Neural progenitor cell (in vitro differentiated cells): ENCODE data around the gene BACH1. TPM values are rescaled to one million over a fixed set of nuclear protein-coding genes. Genes with fewer than 3 reads are reported as not detected.

Source experiments
- DNase-seq: peaks from one replicate; pipeline ENCODE4 v3.0.0-alpha.2; 2016; ENCODE audit warnings: low spot score
- H2AFZ ChIP-seq: fragments of 200-600 bp; sonication (generic); replicated peaks from 2 replicates; pipeline ENCODE4 v1.6.1; 2016; ENCODE audit warnings: antibody characterized with exemption
- H3F3A ChIP-seq: fragments of 200-600 bp; sonication (generic); 2 replicates; pipeline ENCODE4 v1.6.1; 2016; ENCODE audit warnings: antibody characterized with exemption, low read depth
- H3K27ac ChIP-seq: fragments of 200-600 bp; sonication (generic); 2 replicates; pipeline ENCODE4 v1.5.1; 2016; ENCODE audit warnings: mild to moderate bottlenecking
- H3K27me3 ChIP-seq: fragments of 200-600 bp; sonication (generic); 2 replicates; pipeline ENCODE4 v1.6.1; 2016; ENCODE audit warnings: mild to moderate bottlenecking, moderate library complexity
- H3K36me3 ChIP-seq: fragments of 200-600 bp; sonication (generic); 2 replicates; pipeline ENCODE4 v1.5.1; 2016
- H3K4me1 ChIP-seq: fragments of 200-600 bp; sonication (generic); 2 replicates; pipeline ENCODE4 v1.6.1; 2016; ENCODE audit warnings: mixed run types
- H3K4me2 ChIP-seq: fragments of 200-600 bp; sonication (generic); 2 replicates; pipeline ENCODE4 v1.6.1; 2016
- H3K4me3 ChIP-seq: fragments of 200-600 bp; sonication (generic); 2 replicates; pipeline ENCODE4 v1.5.1; 2016
- H3K79me2 ChIP-seq: fragments of 200-600 bp; sonication (generic); 2 replicates; pipeline ENCODE4 v1.6.1; 2016; ENCODE audit warnings: low read depth
- H3K9ac ChIP-seq: fragments of 200-600 bp; sonication (generic); 2 replicates; pipeline ENCODE4 v1.6.1; 2016
- H3K9me3 ChIP-seq: fragments of 200-600 bp; sonication (generic); 2 replicates; pipeline ENCODE4 v1.5.1; 2016; ENCODE audit warnings: low read depth
- H4K20me1 ChIP-seq: fragments of 200-600 bp; sonication (generic); 2 replicates; pipeline ENCODE4 v1.6.1; 2016; ENCODE audit warnings: low read depth
- H3K27ac Mint-ChIP-seq: 3 replicates; pipeline ENCODE4 v1.8.0; 2021; ENCODE audit warnings: mixed read lengths
- H3K27me3 Mint-ChIP-seq: 2 replicates; pipeline ENCODE4 v1.8.0; 2022; ENCODE audit warnings: low read depth, mild to moderate bottlenecking, inconsistent platforms, moderate library complexity, mixed read lengths; ENCODE audit not compliant: insufficient read depth
- H3K36me3 Mint-ChIP-seq: 3 replicates; pipeline ENCODE4 v1.8.0; 2021; ENCODE audit warnings: mixed read lengths
- H3K4me1 Mint-ChIP-seq: 3 replicates; pipeline ENCODE4 v1.8.0; 2021; ENCODE audit warnings: mixed read lengths
- H3K4me3 Mint-ChIP-seq: 3 replicates; pipeline ENCODE4 v1.8.0; 2021; ENCODE audit warnings: mild to moderate bottlenecking, moderate library complexity, mixed read lengths
- H3K9me3 Mint-ChIP-seq: 3 replicates; pipeline ENCODE4 v1.8.0; 2020; ENCODE audit warnings: mixed read lengths
- EZH2 ChIP-seq: fragments of 200-600 bp; sonication (generic); IDR thresholded peaks from 2 replicates; pipeline ENCODE4 v1.6.1; 2017; ENCODE audit warnings: antibody characterized with exemption, mild to moderate bottlenecking, moderate library complexity
- EZH2phosphoT487 ChIP-seq: fragments of 200-600 bp; sonication (generic); IDR thresholded peaks from 2 replicates; pipeline ENCODE4 v1.6.1; 2017; ENCODE audit warnings: antibody characterized with exemption
- total RNA-seq: library from RNA; depleted of rRNA; stranded (reverse); fragments of >200 nt; gene quantifications from 2 replicates; pipeline ENCODE4 v1.2.3, GENCODE V29; 2015; ENCODE audit warnings: low replicate concordance
- TF ChIP-seq, protein P1 (sequence below): fragments of 200-600 bp; sonication (generic); IDR thresholded peaks from 2 replicates; pipeline ENCODE4 v1.5.1; 2017; ENCODE audit warnings: antibody characterized with exemption, mild to moderate bottlenecking

The BACH1 gene
- total RNA-seq, 1 donor from 2014 or later = 93.8 TPM

DNA sequence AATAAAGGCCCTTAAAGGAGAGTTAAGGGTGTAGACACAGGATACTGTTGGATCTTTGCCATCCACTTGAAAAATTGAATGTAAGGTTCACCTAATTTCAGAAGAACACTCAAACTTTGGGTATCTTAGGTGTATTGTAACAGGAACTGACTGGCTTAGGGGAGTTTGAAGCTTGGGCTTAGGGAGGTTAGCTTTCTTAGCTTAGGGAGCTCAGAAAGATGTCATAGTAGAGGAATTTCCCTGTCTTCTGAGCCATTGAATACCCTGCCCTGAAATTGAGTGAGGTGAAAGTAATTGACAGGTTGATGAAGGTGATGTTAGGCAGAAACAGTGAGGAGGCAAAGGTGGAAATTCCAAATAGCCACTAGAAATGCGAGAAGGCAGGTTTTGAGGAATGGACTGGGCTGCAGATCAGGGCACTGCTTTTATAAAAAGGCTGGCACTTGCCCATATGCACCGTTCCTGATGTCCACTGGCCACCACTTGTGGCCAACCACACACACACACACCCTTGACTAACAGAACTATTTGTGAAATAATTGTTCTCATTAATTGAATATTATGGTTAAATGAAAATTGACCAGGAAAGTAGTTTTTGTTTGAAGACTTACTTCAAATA is 16.5 kb downstream of the BACH1 start:
- Histone ChIP-seq H2AFZ (no peak overlapping the region), H3K4me2 (no peak overlapping the region), H3K9me3 (no peaks in the 10 kb centered on the region), H3K27me3 (no peaks in the 10 kb centered on the region), H3F3A (no peaks in the 10 kb centered on the region), H3K4me1 (peaks cover 10% of the 10 kb centered on the region), H3K79me2 (peaks cover 100% of the 10 kb centered on the region), H4K20me1 (peaks cover 24% of the 10 kb centered on the region), H3K9ac (no peak overlapping the region), H3K36me3 (no peaks in the 10 kb centered on the region), H3K27ac (no peak overlapping the region), H3K4me3 (no peak overlapping the region)
- Mint-ChIP-seq H3K36me3 (peaks cover 60% of the 10 kb centered on the region), H3K27ac (no peak overlapping the region), H3K27me3 (peaks cover 3% of the 10 kb centered on the region), H3K4me1 (no peaks in the 10 kb centered on the region), H3K9me3 (peaks cover 65% of the 10 kb centered on the region), H3K4me3 (no peak overlapping the region)
- no peak for TF ChIP-seq EZH2phosphoT487
- no peak for TF ChIP-seq EZH2
- TF ChIP-seq, protein P1, sequence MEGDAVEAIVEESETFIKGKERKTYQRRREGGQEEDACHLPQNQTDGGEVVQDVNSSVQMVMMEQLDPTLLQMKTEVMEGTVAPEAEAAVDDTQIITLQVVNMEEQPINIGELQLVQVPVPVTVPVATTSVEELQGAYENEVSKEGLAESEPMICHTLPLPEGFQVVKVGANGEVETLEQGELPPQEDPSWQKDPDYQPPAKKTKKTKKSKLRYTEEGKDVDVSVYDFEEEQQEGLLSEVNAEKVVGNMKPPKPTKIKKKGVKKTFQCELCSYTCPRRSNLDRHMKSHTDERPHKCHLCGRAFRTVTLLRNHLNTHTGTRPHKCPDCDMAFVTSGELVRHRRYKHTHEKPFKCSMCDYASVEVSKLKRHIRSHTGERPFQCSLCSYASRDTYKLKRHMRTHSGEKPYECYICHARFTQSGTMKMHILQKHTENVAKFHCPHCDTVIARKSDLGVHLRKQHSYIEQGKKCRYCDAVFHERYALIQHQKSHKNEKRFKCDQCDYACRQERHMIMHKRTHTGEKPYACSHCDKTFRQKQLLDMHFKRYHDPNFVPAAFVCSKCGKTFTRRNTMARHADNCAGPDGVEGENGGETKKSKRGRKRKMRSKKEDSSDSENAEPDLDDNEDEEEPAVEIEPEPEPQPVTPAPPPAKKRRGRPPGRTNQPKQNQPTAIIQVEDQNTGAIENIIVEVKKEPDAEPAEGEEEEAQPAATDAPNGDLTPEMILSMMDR = no peak
- no peak for DNase-seq

DNA sequence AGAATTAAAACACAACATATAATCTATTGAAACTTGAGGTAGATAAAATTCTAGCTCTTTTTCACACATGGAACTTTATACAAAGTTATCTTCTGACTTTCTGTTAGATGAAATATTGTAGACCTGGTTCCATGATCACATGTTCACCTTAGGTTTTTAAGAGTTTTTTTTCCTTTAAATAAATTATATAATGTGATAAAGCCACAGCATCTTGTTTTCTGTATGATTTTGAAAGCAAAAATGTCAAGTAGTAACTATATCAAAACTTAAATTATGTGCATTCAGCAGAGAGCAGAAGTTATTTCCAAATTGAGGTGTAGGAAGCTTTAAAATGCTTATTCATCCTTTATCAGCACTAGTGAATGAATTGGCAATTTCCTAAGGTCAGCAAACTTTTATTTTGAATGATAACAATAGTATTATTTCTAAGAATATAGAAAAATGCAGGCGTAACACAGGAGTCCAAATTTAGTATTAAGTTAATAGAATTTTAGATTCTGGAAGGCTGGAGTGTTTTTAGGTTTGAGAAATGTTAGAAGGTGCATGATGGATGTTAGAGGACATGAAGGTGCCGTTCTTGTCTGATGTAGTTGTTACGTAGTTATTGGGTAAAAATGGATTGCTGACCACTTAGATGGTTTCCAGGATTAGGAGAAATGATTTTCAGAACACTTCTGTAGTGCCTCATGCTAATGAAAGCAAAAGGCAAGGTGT is 17.5 kb downstream of the BACH1 start:
- no peak overlapping the region for H3K27ac ChIP-seq
- no peaks in the 10 kb centered on the region for H3K36me3 ChIP-seq
- peaks cover 61% of the 10 kb centered on the region for H3K9me3 Mint-ChIP-seq
- TF ChIP-seq, protein P1 = no peak
- TF ChIP-seq EZH2 (no peak), EZH2phosphoT487 (no peak)
- H3K27me3 Mint-ChIP-seq = peaks cover 6% of the 10 kb centered on the region
- H3K27me3 ChIP-seq = no peaks in the 10 kb centered on the region
- H3K27ac Mint-ChIP-seq = no peak overlapping the region
- H3K4me3 ChIP-seq = no peak overlapping the region
- H3K36me3 Mint-ChIP-seq = peaks cover 61% of the 10 kb centered on the region
- H3K4me1 Mint-ChIP-seq = no peaks in the 10 kb centered on the region
- no peak for DNase-seq
- peaks cover 10% of the 10 kb centered on the region for H3K4me1 ChIP-seq
- no peaks in the 10 kb centered on the region for H3F3A ChIP-seq
- no peaks in the 10 kb centered on the region for H3K9me3 ChIP-seq
- peaks cover 24% of the 10 kb centered on the region for H4K20me1 ChIP-seq
- peaks cover 100% of the 10 kb centered on the region for H3K79me2 ChIP-seq
- no peak overlapping the region for H3K4me2 ChIP-seq
- H3K4me3 Mint-ChIP-seq = no peak overlapping the region
- no peak overlapping the region for H3K9ac ChIP-seq
- no peak overlapping the region for H2AFZ ChIP-seq

DNA sequence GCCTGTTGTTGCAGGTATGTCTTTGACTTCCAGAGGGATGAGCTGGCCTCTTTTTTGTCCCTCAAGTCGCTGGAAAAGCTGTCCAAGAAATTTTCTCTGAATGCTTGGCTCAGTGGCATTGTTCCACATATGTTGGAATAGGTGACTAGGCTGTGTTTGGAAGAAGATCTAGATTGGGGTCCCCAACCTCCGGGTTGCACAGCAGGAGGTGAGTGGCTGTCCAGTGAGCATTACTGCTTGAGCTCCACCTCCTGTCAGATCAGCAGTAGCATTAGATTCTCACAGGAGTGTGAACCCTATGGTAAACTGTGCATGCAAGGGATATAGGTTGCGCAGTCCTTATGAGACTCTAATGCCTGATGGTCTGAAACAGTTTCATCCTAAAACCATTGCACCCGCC is 18.1 kb downstream of the BACH1 start:
- Histone ChIP-seq H3K27ac (no peak overlapping the region), H3K79me2 (peaks cover 100% of the 10 kb centered on the region), H3K36me3 (no peaks in the 10 kb centered on the region), H3F3A (no peaks in the 10 kb centered on the region), H3K9me3 (no peaks in the 10 kb centered on the region), H3K27me3 (no peaks in the 10 kb centered on the region), H3K4me3 (no peak overlapping the region), H2AFZ (no peak overlapping the region), H4K20me1 (peaks cover 24% of the 10 kb centered on the region), H3K9ac (no peak overlapping the region), H3K4me2 (no peak overlapping the region), H3K4me1 (peaks cover 10% of the 10 kb centered on the region)
- H3K27me3 Mint-ChIP-seq = peaks cover 6% of the 10 kb centered on the region
- TF ChIP-seq, protein P1 = no peak
- TF ChIP-seq EZH2 (no peak), EZH2phosphoT487 (no peak)
- H3K27ac Mint-ChIP-seq = no peak overlapping the region
- peaks cover 60% of the 10 kb centered on the region for H3K9me3 Mint-ChIP-seq
- DNase-seq = no peak
- no peaks in the 10 kb centered on the region for H3K4me1 Mint-ChIP-seq
- H3K36me3 Mint-ChIP-seq = peaks cover 62% of the 10 kb centered on the region
- no peak overlapping the region for H3K4me3 Mint-ChIP-seq
